GM18502 (cell line): ENCODE results near the gene WDR27.
A peak's percentile ranks its signal among the peaks of the same experiment; 100 is the strongest.

Source experiments
- ATAC-seq: cut with Tn5 transposase; IDR thresholded peaks from one replicate; pipeline ENCODE4 v1.9.1; 2021; ENCODE audit warnings: mild to moderate bottlenecking; ENCODE audit not compliant: unreplicated experiment, poor library complexity

WDR27 gene

DNA sequence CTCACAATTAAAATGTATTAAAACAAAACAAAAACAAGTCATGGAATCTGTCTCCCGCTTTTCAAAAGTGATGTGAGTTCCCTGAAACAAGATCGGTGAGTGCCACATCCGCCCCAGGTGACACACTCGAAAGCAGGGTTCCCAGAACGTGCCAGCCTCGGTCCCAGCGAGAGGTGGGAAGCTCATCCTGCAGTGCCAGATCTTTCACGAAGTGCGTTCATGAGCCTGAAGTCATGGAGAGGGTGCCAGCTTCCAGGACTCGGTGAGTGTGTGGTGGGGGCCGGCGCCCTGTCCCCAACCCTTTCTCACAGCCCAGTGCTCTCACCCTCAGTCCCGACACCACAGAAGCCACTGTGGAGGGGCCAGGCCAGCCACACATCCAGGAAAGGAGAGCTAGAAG, 127.4 kb downstream of the WDR27 start:
- ATAC-seq = no peak

DNA sequence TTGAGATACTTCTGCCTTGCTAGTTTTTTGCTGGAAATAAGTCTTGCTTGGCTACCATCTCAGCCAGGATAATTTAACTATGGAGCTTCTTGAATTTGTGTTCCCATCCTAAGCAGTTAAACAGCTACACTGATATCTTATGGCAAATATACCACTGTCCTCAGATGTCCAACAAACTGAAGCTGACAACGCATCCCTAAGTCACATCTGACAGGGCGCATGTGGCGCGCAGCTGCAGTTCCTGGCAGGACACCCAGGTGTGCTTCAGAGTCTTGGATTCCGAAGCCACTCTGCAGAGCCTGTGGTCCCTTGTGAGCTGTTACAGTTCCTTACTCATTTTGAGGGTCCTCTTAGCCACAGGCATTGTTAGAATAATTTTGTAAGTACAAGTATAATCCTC, 127.9 kb downstream of the WDR27 start:
- no peak for ATAC-seq

DNA sequence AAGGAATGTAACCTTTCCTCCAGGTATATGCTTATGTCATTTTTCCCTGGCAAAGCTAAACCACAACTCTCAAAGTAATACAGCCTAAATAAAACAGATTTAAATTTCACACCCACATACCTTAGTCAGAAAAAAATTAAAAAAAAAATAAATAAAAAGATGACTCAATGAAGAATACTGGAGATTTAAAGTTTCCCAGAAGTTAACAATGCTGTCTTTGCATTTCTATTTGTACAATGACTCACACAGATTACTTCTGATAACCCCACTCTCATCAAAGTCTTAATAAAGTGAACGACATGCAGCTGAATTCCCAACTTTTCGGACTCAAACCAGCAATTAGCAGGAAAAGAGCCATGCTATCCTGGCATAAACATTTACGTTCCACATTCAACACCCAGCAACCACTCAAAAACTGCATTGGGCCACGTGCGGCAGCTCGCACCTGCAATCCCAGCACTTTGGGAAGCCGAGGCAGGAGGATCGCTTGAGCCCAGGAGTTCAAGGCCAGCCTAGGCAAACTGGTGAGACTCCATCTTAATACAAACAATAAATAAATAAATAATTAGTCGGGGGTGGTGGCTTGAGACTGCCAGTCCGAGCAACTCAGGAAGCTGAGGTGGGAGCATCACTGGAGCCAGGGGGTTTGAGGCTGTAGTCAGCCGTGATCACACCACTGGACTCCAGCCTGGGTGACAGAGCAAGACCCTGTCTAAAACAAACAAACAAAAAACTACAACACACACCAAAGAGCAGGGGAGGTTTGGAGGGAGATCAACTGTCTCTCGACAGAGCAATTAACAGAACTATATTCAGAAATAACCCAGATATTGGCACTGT, 130.5 kb downstream of the WDR27 start:
- no peak for ATAC-seq

GRCh38 chr6:169568314-169569087, 133.3 kb downstream of the WDR27 start:
- peak; percentile 65 for ATAC-seq

GRCh38 chr6:169567819-169568218, 134.0 kb downstream of the WDR27 start:
- ATAC-seq = peak; percentile 34

GRCh38 chr6:169566961-169567750, 134.7 kb downstream of the WDR27 start:
- ATAC-seq = no peak

DNA sequence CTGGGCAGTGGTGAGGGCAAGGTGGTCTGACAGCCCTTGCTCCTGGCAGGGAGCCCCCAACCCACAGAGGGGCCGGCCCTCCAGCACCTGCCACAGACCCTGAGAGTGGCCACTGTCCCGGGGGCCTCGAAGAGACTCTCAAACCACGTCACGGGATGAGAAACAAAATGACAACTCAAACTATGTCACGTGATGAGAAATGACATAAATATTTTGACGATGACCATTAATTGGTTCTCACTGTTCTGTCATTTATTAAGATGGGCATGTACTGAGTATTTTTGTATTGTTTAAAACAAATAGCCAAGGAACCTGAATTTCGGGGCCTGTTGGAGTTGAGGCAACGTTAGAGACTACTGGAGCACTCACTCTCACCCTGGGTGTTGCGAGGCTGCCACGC, 135.5 kb downstream of the WDR27 start:
- ATAC-seq = no peak

DNA sequence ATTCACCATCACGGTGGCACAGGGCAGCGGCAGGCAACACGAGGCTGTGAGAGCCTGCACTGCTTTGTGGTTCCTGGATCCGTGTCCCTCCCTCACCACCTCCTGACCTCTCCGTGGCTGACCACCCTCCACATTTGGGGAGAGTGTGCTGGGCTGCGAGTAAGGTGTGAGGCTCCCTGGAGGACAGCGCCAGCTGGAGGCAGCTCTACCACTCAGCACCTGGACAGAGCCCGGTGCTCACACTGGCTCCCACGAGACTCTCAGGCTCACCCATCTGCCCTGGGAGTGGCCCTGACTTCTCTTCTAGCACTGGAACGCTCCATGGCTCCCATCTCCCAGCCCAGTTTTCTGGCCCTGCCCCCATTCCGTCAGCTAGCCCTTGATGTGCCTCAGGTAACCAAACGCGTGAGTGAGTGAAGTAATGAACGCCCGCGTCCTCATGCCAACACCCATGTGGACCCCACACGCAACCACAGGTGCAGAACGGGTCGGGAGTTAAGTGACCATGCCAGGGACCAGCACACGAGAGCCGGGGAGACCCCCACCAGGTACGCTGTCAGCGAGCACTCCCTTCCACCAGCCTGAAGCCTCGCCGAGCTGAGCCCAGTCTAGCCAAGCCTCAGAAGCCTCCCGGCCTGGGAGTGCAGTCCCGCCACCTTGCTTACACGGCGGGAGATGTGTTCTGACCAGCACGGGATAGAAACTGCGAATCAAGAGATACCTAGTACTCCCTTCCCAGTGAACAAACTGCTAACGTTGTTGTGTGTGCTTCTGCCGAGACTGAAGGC, 137.2 kb downstream of the WDR27 start:
- ATAC-seq = no peak

DNA sequence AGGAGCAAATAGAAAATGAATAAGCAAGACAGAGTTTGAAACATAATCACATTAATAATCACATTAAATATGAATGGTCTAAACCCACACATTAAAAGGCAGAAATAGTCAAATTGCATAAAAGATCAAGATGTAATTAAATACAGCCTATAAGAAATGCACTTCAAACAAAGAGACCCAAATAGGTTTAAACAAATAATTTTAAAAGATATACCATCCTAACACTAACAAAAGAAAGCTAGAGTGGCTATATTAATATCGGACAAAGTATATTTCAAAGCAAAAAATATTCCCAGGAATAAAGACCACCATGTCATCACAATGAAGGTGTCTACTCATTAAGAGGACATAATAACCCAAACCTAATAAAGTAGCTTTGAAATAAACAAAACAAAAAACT, 140.2 kb downstream of the WDR27 start:
- no peak for ATAC-seq

DNA sequence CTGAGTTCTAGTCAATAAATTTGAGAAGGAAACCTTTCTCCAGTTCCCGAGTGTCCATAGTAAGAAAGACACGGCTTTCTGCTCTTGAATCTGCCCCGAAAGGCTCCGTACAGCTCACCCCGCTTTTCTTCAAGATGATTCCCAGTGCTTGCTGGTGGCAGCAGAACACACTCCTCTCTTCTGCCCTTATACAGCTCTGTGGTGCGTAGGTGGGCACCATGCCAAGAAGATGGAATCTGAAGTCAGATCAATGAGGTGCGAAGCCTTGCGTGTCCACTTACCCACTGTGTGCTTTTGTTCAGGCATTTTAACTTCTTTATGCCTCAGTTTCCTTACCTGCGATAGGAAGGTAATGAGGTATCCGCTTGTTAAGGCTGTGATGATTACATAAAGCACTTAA, 142.2 kb downstream of the WDR27 start:
- no peak for ATAC-seq

DNA sequence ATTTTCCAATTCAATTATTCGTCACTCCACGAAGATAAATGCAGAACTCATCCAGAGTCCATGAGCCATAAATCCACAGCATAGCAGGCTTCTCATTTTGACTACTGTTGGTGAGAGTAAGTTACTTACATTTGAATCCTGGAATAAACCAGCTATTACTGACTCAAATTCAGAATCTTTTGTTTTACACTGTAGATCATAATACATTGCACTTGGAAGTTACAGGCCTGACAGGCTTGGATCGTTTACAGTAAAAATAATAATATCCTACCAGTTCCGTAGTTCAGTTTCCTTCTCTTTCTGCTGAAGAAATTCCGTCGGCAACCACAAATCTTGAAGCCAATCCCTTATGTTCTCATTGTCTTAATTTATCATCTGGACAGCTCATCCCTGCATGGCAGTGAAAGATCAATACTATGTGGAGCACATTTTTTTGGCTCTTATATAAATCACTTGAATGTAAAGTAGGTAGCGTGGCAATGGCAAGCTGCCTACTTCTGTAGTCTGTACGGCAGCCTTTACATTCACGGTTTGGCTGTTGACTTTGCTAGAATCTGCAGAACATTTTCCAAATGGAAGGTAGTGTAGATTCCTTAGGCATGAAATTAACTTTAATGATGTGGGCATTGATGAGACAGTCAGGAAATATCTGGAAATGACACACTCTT, 142.9 kb downstream of the WDR27 start:
- no peak for ATAC-seq

- no peak for ATAC-seq
Observed at GRCh38 chr6:169558378-169558773, 143.5 kb downstream of the WDR27 start.

GRCh38 chr6:169557887-169558286, 143.9 kb downstream of the WDR27 start:
- no peak for ATAC-seq

- ATAC-seq = peak; percentile 100
Observed at GRCh38 chr6:169556758-169557548, 144.9 kb downstream of the WDR27 start.

DNA sequence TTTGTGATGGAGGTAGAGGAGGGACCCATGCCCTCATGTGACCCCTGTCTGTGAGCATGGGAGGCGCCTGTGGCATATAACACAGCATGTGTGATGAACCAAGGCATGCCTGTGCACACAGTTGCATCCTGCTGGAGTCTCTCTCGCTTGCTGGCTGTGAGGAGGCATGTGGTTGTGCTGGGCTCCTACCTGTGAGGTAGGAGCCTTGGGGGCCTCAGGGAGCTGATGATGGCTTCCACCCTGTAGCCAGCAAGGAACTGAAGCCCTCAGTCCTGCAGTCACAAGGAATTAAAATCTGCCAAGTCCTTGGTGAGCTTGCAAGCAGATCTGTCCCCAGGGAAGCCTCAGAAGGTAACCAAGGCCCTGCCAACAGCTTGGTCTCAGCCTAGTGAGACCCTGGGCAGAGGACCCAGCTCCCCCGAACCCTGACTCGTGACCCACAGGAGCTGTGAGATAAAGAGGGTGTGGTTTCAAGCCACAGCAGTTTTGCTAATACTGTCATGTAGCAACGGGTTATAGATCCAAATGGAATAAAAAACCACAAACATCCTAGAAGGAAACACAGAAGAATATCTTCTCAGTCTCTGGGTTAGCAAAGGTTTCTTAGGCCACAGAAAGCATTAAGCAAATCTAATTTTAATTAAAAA, 145.7 kb downstream of the WDR27 start:
- ATAC-seq = no peak

DNA sequence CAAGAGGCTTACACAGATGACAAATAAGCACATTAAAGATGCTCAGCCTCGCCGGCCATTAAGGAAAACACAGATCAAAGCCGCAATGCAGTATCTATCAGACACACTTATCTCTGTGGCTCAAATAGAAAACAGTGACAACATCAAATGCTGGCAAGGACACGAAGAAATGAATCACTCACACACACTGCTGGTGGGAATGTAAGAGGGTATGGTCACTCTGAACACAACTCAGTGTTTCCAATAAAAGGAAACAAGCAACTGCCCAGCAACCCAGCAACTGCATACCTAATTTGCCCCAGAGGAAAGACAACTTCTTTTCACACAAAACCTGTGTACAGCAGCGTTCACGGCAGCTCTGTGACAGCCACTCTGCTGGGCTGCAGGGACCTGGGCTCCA, 155.8 kb downstream of the WDR27 start:
- no peak for ATAC-seq

GRCh38 chr6:169543704-169544103, 158.1 kb downstream of the WDR27 start:
- no peak for ATAC-seq

DNA sequence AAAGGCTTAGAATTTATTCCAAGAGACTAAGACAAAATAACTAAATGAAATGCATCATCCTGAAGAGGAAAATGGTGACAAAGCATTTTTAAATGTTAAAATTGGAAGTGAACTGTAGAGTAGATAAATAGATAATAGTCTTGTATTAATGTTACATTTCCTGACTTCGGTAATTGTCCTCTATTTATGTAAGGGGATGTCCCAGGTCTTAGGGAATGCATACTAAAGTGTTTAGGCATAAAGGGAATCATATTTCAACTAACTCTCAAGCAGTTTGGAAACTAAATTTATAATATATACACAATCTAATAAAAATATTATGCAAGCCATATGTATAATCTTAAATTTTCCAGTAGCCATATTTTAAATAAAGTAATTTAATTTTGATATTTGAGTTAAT, 159.3 kb downstream of the WDR27 start:
- no peak for ATAC-seq
